MM.1S (cell line): Measurements from ENCODE around the gene ATP5F1D.
A peak's percentile ranks its signal among the peaks of the same experiment; 100 is the strongest.
"Not testable (repeated sequence)": the region's sequence is repeated elsewhere in the genome, so short reads cannot be mapped to it uniquely, and the experiment has no call there.

Source experiments
- DNase-seq: peaks from one replicate; pipeline ENCODE4 v3.0.0-alpha.2; 2015
- H2AFZ ChIP-seq: fragments of 300-600 bp; sonication (generic); 2 replicates; pipeline ENCODE4 v1.6.0; 2016; ENCODE audit warnings: antibody characterized with exemption, low read length
- H3F3A ChIP-seq: fragments of 300-600 bp; sonication (generic); 2 replicates; pipeline ENCODE4 v1.6.1; 2016; ENCODE audit warnings: mild to moderate bottlenecking, antibody characterized with exemption, low read length, moderate library complexity, mixed read lengths; ENCODE audit not compliant: insufficient read depth
- H3K27ac ChIP-seq: fragments of 300-600 bp; sonication (generic); 2 replicates; pipeline ENCODE4 v1.5.1; 2016; ENCODE audit warnings: mild to moderate bottlenecking, low read length
- H3K27me3 ChIP-seq: fragments of 300-600 bp; sonication (generic); replicated peaks from 2 replicates; pipeline ENCODE4 v1.6.0; 2016; ENCODE audit warnings: low read length; ENCODE audit not compliant: insufficient read depth
- H3K36me3 ChIP-seq: fragments of 300-600 bp; sonication (generic); replicated peaks from 2 replicates; pipeline ENCODE4 v1.6.1; 2016; ENCODE audit warnings: mild to moderate bottlenecking, low read length, mixed read lengths; ENCODE audit not compliant: insufficient read depth
- H3K4me1 ChIP-seq: fragments of 300-600 bp; sonication (generic); 2 replicates; pipeline ENCODE4 v1.6.1; 2016; ENCODE audit warnings: low read length, mixed read lengths
- H3K4me2 ChIP-seq: fragments of 300-600 bp; sonication (generic); 2 replicates; pipeline ENCODE4 v1.6.0; 2016; ENCODE audit warnings: low read depth, low read length
- H3K4me3 ChIP-seq: fragments of 300-600 bp; sonication (generic); 2 replicates; pipeline ENCODE4 v1.5.1; 2016; ENCODE audit warnings: low read length, mixed read lengths
- H3K79me2 ChIP-seq: fragments of 300-600 bp; sonication (generic); 2 replicates; pipeline ENCODE4 v1.6.1; 2016; ENCODE audit warnings: mixed run types, low read length, mixed read lengths
- H3K9ac ChIP-seq: fragments of 300-600 bp; sonication (generic); 2 replicates; pipeline ENCODE4 v1.6.1; 2016; ENCODE audit warnings: low read length, mixed read lengths
- H3K9me2 ChIP-seq: fragments of 300-600 bp; sonication (generic); replicated peaks from 2 replicates; pipeline ENCODE4 v1.6.1; 2016; ENCODE audit warnings: mild to moderate bottlenecking, low read length, mixed read lengths; ENCODE audit not compliant: insufficient read depth
- H3K9me3 ChIP-seq: fragments of 300-600 bp; sonication (generic); replicated peaks from 2 replicates; pipeline ENCODE4 v1.6.1; 2016; ENCODE audit warnings: mild to moderate bottlenecking, low read length, mixed read lengths; ENCODE audit not compliant: insufficient read depth
- H4K20me1 ChIP-seq: fragments of 300-600 bp; sonication (generic); 2 replicates; pipeline ENCODE4 v1.6.1; 2016; ENCODE audit warnings: mild to moderate bottlenecking, low read length, moderate library complexity, mixed read lengths; ENCODE audit not compliant: insufficient read depth
- EZH2 ChIP-seq: fragments of 300-600 bp; sonication (generic); optimal IDR thresholded peaks from 2 replicates; pipeline ENCODE3; 2017; ENCODE audit warnings: low read depth, mild to moderate bottlenecking, antibody characterized with exemption, low read length, mixed read lengths
- EZH2phosphoT487 ChIP-seq: fragments of 300-600 bp; sonication (generic); IDR thresholded peaks from 2 replicates; pipeline ENCODE4 v1.6.1; 2018; ENCODE audit warnings: antibody characterized with exemption, low read length
- TF ChIP-seq, protein P1 (sequence below): fragments of 300-600 bp; sonication (generic); IDR thresholded peaks from 2 replicates; pipeline ENCODE4 v1.5.1; 2016; ENCODE audit warnings: antibody characterized with exemption, low read length, mixed read lengths

The ATP5F1D gene

GRCh38 chr19:1243768-1244692, 2.5 kb downstream of the ATP5F1D start:
- Histone ChIP-seq H3K4me1 (peaks cover 26% of the 10 kb centered on the region), H3K9ac (no peak overlapping the region), H3K4me2 (peak overlapping the region; percentile 15; the same call in 1 of the 2 replicates), H3K27me3 (peaks cover 10% of the 10 kb centered on the region), H2AFZ (no peak overlapping the region), H3K4me3 (no peak overlapping the region), H3K9me2 (no peaks in the 10 kb centered on the region), H3F3A (peaks cover 43% of the 10 kb centered on the region), H3K27ac (no peak overlapping the region), H3K36me3 (no peaks in the 10 kb centered on the region), H4K20me1 (no peaks in the 10 kb centered on the region), H3K9me3 (no peaks in the 10 kb centered on the region), H3K79me2 (peaks cover 33% of the 10 kb centered on the region)
- TF ChIP-seq, protein P1, sequence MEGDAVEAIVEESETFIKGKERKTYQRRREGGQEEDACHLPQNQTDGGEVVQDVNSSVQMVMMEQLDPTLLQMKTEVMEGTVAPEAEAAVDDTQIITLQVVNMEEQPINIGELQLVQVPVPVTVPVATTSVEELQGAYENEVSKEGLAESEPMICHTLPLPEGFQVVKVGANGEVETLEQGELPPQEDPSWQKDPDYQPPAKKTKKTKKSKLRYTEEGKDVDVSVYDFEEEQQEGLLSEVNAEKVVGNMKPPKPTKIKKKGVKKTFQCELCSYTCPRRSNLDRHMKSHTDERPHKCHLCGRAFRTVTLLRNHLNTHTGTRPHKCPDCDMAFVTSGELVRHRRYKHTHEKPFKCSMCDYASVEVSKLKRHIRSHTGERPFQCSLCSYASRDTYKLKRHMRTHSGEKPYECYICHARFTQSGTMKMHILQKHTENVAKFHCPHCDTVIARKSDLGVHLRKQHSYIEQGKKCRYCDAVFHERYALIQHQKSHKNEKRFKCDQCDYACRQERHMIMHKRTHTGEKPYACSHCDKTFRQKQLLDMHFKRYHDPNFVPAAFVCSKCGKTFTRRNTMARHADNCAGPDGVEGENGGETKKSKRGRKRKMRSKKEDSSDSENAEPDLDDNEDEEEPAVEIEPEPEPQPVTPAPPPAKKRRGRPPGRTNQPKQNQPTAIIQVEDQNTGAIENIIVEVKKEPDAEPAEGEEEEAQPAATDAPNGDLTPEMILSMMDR, result peak; percentile 97
- no peak for TF ChIP-seq EZH2phosphoT487
- DNase-seq, result peak; percentile 84

DNA sequence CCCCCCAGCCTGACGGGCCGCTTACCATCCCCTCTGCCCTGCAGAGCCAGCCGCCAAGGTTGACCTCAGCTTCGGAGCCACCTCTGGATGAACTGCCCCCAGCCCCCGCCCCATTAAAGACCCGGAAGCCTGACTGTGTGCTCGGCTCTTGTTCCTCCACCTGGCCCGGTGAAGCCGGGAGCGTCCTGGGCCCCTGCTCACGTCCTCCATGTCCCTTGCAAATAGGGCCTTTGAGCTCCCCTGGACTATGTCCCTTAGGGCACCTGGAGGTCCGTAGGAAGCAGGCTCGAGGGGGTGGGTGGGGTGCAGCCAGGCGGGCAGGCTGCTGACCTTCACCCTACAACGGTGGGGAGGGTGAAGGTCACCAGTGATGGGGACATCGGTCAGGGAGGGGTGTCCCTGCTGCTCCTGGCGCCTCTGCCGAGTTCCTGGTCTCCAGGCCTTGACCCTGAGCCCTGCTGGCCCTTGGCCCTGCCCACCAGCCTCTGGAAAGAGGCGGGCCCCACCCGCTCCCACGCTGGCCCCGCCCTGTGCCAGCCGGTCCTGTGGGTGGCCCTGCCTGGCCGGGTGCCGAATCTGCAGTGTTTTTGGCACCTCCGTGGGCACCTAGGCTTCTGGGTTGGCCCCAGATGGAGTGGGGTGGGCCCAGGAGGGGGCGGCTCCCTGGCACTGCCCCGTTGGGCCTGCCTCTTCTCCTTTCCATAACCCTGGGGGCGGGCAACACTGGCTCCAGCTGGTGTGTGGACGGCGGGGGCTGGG, 3.3 kb downstream of the ATP5F1D start:
- Histone ChIP-seq H3K79me2 (peaks cover 36% of the 10 kb centered on the region), H2AFZ (no peak overlapping the region), H3K27ac (no peak overlapping the region), H3K4me3 (no peak overlapping the region), H3K36me3 (no peaks in the 10 kb centered on the region), H3K4me1 (peaks cover 26% of the 10 kb centered on the region), H3K4me2 (peak overlapping the region; percentile 7; the same call in 1 of the 2 replicates), H3K9me2 (no peaks in the 10 kb centered on the region), H4K20me1 (no peaks in the 10 kb centered on the region), H3F3A (peaks cover 35% of the 10 kb centered on the region), H3K9me3 (no peaks in the 10 kb centered on the region), H3K9ac (no peak overlapping the region), H3K27me3 (0 out of 2 replicates have a peak, but pooled peaks cover 1% of the 10 kb centered on the region)
- no peak for DNase-seq
- TF ChIP-seq EZH2, result no peak
- TF ChIP-seq, protein P1, result no peak
- no peak for TF ChIP-seq EZH2phosphoT487

GRCh38 chr19:1245494-1246264, 4.1 kb downstream of the ATP5F1D start:
- DNase-seq, result no peak
- Histone ChIP-seq H2AFZ (no peak overlapping the region), H3K79me2 (peaks cover 38% of the 10 kb centered on the region), H3K27me3 (no peaks in the 10 kb centered on the region), H4K20me1 (no peaks in the 10 kb centered on the region), H3K4me1 (peaks cover 26% of the 10 kb centered on the region), H3K9me2 (no peaks in the 10 kb centered on the region), H3K9me3 (no peaks in the 10 kb centered on the region), H3K9ac (no peak overlapping the region), H3F3A (peaks cover 32% of the 10 kb centered on the region), H3K27ac (no peak overlapping the region), H3K4me3 (no peak overlapping the region), H3K36me3 (no peaks in the 10 kb centered on the region), H3K4me2 (no peak overlapping the region)
- TF ChIP-seq EZH2phosphoT487, result no peak
- TF ChIP-seq, protein P1, result no peak
- TF ChIP-seq EZH2, result no peak

GRCh38 chr19:1246265-1247087, 4.9 kb downstream of the ATP5F1D start:
- not testable (repeated sequence) for H3K36me3 ChIP-seq, H3K27ac ChIP-seq, H3K4me3 ChIP-seq, H4K20me1 ChIP-seq, H3K27me3 ChIP-seq, H3K4me2 ChIP-seq, H3K9me3 ChIP-seq, DNase-seq, H2AFZ ChIP-seq, H3K9ac ChIP-seq, H3K9me2 ChIP-seq
- peaks cover 25% of the 10 kb centered on the region for H3F3A ChIP-seq
- peaks cover 46% of the 10 kb centered on the region for H3K79me2 ChIP-seq
- H3K4me1 ChIP-seq, result peaks cover 19% of the 10 kb centered on the region
